H1 (cell line): Measurements from ENCODE around the gene MGAT4B. TPM values are rescaled to one million over a fixed set of nuclear protein-coding genes. Genes with fewer than 3 reads are reported as not detected.

Experiments
- CHD7 ChIP-seq: fragments of 300-600 bp; sonication (generic); IDR thresholded peaks from 2 replicates; pipeline ENCODE4 v1.7.1; 2012; ENCODE audit warnings: low read length, moderate library complexity, mild to moderate bottlenecking, inconsistent platforms; ENCODE audit not compliant: insufficient replicate concordance
- RNF2 ChIP-seq: fragments of 200-900, 300-1000 bp; sonication (generic); IDR thresholded peaks from 2 replicates; pipeline ENCODE4 v1.7.1; 2016; ENCODE audit warnings: borderline replicate concordance, low read depth, mild to moderate bottlenecking, antibody characterized with exemption, low read length; ENCODE audit not compliant: poor library complexity, severe bottlenecking; ENCODE audit errors: missing control alignments
- polyA plus RNA-seq, 7 experiments: library from polyadenylated mRNA; depleted of rRNA in 3 of 7; stranded (reverse) in 5 of 7; unstranded in 2 of 7; fragments of >200 nt in 5 of 7; fragments of 200-250 nt in 2 of 7; gene quantifications; 1 replicate in 5 of 7; 2 replicates in 1 of 7; 4 replicates in 1 of 7; pipeline versions ENCODE4 v1.2.1 to v1.2.3, GENCODE V29; 2011 to 2013; ENCODE audit warnings: missing spikeins in 2 of 7, mixed read lengths in 2 of 7
- total RNA-seq: library from RNA; stranded (reverse); fragmentation: NEBNext Ultra II Directional; extraction: Animal tissue kit (Norgen Biotek cat#: 25700); gene quantifications from 2 replicates; pipeline ENCODE4 v1.2.1, GENCODE V29; 2021

MGAT4B gene
- total and polyA plus RNA-seq, 2 of the 8 experiments (the other 6 are each of a cell fraction or from before 2014, with no cell fraction given) = 116 to 128 TPM

DNA sequence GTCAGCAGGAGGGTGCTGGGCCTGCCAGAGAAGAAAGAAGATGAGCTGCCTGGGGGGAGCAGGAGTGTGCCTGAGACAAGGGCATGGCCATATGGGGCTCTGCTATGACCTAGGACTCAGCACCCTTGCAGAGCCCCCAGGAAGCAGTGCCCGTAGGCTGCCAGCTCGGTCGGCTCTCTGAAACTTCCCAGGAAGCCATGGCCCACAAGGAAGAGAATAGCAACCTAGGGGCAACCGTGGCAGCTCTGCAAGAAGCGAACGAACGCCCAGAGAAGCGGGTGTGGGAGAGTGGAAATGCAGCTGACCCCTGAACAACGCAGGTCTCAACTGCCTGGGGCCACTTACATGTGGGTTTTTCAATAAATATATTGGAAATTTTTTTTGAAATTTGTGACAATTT is 23.5 kb downstream of the MGAT4B start (continued):
- TF ChIP-seq CHD7 = no peak
- no peak for TF ChIP-seq RNF2
